NCI-H1105 (cell line): ENCODE results near the gene FANCE.
A peak's percentile ranks its signal among the peaks of the same experiment; 100 is the strongest.

ENCODE experiments used
- DNase-seq: peaks from one replicate; lab custom pipeline; 2025; lab: John Stamatoyannopoulos, UW

FANCE gene

DNA sequence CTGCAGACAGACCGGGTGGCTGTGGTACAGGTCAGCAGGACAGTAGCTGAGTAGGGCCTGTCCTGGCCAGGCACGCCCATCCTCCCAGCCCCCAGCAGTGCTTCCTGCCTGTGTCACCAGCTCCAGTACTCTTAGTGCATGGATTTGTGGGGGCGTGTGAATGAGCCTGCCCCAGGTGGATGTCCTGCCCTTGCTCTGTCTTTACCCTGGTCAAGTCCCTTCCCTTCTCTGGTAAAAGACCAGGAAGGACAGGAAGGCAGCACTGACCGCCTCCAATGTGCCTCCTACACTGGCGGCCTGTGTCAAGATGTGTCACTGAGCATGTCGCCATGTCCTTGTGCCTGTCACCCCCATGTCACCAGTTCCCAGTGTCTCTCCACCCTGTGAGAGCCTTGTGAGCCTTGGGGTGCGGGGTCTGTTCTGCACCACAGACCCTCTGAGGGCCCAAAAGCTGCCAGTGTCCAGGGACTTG is 32.8 kb downstream of the FANCE start:
- DNase-seq, result no peak

DNA sequence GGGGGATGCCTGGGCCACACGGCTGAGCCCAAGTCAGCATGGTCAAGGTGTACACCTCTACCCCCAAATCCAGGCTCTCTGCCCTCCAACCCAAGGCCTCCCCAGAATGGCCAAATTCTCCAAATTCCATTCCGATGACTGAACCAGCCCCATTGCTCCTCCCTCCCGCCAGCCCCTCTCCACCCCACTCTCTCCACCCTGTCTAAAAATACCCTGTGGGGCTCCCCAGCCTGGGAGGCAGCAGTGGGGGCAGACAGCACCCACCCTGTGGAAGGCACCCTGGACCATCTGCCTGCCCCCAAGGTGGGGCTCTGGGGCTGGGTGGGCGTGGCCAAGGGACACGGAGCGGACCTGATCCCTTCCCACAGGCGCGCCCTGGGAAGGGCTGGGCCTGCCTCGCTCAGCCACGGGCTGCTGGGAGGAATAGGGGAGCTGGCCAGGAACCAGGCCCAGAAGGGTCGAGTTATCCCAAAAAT is 33.3 kb downstream of the FANCE start:
- no peak for DNase-seq

DNA sequence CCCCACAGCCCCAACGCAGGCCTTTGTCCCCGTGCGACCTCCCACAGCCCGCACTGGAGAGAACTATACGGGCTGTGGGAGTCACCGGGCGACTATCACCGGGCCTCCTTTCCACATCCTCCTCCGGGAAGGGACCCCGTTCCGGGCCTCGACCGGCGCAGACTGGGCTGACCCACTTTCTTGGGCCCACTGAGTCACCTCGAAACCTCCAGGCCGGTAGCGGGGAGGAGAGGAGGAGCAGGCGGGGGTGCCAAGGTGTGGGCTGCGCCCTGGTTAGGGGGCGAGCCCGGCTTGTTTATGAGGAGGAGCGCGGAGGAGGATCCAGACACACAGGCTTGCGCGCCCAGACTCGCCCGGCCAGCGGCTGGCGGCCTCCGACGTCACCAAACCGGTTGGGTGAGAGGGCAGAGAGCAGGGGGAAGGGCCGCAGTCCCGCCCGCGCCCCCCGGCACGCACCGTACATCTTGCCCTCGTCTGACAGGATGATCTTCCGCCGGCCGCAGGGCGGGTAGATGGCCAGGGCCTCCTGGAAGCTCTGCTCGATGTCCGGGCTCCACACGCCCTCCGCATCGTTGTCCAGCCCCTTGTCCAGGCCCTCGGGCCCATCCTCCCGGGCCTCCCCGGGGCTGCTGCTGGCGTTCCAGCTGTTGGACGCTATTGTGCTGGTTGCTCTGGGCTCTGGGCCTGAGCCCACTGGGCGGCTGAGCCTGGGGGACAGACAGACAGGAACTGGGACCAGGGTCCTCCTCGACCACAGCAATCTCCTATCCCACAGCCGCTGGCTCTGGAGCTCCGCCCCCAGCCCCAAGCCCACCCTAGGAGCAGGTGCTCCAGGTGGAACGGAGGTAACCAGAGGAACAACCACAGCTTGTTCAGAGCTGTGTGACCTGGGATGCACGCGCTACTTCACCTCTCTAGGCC is 34.1 kb downstream of the FANCE start:
- peak; percentile 46 for DNase-seq

DNA sequence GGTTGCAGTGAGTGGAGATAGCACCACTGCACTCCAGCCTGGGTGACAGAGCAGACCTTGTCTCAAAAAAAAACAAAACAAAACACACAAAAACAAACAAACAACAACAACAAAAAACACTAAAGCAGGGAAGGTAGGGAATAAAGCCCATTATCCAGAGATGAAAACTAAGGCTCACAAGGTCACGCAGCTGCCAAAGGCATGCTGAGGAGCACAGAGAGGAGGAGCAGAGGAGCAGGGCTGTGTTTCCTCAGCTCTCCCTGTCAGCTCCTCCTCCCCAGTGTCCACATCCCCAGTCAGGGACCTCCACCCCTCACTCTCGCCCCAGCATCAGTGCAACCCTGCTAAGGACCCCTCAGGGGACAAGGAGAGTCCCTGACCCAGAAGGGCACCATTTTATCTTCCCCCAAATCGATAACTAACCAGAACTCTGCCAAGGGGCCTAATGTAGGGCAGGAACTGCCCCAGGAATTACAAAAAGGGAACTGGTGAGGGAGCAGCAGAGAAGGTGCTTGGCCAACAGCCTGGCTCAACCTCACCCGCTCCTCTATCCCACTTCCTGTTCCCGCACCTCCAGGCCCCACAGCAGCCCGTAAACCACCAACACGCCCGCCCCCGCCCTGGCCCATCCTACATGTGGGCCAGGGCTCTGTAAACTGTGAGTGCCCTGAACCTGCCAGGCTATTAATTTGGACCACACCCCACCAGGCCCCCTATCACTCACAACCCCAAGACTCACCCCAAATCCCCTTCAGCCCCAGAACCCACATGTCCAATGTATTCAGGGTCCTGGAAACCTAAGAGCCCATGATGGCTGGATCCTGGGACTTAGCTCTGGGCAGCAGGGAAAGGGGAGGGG is 35.7 kb downstream of the FANCE start:
- DNase-seq, result no peak

DNA sequence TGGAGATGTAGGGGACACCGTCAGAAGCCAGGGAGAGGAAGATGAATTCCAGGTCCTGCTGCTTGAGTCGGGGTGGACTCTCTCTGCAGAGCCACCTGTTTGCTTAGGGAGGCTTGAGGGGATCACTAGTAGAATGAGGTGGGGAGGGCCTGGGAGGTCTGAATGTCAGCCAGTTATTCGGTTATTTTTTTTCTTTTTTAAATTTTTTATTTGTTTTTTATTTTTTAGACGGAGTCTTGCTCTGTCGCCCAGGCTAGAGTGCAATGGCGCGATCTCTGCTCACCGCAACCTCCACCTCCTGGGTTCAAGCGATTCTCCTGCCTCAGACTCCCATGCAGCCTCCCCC is 36.4 kb downstream of the FANCE start:
- no peak for DNase-seq

DNA sequence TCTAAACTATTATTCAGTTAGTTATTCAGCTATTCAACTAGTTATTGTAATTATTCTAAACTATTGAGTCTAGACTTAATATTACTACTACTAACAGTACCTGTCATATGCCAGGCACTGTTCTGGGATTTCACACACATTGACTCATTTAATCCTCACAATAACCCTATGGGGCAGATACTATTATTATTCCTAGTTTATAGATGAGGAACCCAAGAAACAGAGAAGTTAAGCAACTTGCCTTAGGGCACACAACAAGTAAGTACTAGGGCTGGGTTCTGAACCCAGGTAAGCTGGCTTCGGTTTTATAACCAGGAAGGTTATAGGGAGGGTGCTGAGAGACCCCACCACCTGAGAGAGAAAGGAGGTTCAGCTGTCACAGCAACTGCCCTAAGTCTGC is 36.9 kb downstream of the FANCE start:
- DNase-seq, result no peak

DNA sequence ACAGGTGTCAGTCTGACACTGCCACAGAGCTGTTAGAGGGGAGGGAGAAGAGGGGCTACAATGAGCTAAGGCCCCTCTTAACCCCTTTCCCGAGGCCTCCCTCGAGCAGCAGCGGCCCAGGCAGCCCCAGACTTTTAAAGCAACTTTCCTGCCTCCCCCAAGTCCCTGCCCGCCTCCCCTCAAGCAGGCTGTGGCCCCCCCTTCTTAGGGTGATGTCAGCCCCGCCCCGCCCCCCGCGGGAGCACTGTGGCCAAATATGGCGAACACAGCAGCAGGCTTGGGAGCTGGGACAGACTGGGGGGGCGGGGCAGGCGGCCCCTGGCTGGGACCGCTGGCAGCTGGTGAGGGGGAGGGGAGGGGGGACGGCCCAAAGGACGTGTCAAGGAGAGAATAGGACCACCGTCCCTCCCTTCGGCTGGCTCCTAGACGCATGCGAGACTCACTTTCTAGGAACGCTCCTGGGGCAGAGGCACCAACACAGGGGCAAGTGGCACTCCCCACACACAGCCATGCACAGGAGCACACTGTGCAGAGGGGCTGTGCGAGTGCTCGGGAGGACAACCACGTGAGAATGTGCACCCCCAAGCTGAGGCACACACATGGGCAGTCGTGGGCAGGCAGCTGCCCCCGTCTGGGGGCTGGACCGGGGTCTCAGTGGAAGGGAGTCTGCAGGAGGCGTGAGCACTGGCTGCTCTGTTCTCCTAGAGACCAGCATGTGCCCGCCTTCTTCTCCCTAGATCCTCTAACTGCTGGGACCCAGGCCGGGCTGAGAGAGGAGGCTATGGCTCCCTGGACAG is 38.1 kb downstream of the FANCE start:
- no peak for DNase-seq

DNA sequence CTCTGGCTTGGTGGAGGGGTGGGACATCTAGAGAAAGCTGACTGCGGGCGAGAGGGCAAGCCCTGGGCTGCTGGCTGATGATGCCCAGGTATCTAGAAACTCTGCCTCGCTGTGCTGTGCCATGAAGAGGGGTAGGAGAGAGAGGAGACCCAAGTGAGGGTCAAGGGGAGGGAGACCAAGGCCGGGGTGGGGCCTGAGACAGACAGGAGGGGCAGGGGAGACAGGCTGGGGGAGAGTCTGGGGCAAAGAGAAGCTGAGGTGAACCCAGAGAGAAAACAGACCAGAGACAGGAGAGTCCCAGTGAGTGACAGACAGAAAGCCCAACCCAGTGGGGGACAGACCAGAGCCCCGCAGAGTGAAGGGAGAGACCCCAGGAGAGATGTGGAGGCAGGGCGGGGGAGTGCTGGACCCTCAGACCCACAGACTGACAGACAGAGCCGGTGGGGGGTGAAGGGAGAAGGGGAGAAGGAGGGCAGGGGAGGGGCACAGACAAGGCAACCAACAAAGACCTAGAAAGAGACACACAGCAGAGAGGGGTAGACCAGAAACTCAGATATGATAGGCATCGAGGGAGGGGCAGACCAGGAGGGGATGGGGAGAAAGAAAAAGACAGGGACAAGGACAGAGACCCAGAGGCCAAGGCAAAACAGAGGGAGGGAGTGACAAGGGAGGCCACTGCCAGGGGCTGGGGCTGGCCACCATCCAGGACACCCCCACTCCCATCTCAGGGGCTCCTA is 38.9 kb downstream of the FANCE start:
- no peak for DNase-seq

DNA sequence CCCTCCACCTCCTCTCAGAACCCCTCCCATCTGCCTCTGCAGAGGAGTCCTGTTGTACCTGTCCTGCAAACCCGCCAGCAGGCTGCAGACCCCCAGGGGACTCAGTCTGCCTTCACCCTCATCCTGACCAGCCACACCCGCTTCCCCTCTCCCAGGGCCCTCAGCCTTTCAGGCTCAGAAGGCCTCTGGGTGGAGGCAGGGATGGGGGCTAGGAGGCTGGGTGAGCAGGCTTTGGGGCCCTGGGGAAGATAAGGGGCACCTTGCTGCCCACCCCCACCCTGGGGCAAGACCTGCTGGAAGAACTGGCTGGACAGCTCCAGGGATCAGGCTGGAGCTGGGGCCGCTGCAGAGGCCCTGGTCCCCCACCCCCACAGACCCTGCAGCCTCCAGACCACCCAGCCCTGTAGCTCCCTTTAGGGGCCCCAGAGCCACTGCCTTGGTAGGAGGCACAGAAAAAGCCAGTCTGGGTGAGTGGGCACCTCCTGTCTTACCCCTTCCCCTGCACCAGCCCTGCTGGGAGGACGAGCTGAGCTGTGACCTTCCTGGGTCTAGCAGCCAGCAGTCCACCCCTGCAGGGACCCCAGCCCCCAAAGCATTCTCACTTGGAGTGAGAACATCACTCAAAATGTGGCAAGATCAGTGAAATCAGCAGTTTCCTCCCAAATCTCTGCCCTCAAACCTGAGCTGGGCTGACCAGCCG is 39.6 kb downstream of the FANCE start:
- no peak for DNase-seq

DNA sequence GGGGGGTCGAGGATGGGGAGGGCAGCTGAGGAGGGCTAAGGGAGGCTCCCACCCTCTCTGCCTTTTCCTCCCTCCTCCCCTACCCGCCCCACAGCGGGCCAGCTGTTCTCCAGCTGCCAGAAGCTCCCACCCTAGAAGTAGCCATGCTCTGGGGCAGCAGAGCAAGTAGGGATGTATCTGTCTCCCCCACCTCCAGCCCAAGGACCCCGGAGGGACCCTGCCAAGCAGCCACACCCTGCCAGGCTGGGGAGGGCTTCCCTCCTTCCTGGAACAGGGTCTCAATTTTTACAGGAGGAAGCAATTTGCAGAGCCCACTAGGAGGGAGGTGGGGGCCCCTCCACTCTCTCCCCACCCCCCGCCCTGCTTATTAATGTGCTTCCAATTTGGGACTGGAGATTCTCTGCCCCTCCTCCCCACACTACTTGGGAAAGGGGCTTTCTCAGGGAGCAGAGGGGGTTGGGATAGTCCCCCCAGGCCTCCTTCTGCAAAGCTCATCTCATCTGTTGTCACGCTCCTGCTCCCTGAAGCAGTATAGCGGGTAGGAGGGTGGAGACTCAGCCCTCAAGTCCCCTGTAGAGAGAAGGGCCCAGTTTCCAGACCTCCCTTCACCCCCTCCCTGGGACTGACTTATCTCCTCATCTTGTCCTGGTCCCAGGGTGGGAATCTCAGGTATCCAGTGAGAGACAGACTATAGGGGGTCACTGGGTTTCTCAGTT is 40.3 kb downstream of the FANCE start:
- no peak for DNase-seq

DNA sequence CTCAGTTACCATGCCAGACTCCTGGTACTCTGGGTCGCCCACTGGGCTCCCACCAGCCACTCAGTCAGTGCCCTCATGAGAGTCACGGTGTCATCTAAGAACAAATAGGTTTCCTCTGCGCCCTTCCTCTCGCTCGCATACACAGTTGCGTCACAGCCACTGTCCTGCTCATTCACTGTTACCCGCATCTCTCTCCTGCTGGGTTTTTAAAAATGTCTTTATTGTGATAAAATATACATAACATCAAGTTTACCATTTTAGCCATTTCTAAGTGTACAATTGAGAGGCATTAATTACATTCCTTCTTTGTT is 40.8 kb downstream of the FANCE start:
- DNase-seq, result no peak

DNA sequence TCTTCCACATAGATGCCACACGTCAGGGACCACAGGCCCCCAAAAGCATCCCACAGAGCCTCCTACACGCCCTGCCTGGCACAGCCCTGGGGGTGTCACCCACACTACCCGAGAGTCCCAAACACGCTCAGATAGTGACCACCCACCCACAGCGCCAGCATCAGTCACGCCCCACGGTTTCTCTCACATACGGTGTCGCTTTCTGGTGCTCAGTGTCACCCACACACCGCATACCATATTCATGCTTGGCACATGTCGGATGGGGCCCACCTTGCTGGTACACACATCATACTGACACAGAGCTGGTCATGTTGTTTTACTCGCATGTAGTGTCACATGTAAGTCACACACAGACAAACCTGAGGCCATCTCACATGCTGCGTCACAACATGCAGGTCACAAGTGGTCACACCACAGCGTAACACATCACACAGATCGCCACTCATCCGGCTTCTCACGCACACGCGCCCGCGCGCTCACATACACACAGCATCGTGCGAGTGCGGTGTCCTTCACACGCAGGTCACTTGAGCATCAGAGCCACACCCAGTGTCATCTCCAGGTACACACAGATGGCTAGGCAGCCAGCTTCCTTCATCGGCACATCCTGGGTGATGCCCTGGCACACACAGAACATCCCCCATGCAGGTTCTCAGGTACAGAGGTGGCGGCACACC is 41.3 kb downstream of the FANCE start:
- DNase-seq, result no peak

DNA sequence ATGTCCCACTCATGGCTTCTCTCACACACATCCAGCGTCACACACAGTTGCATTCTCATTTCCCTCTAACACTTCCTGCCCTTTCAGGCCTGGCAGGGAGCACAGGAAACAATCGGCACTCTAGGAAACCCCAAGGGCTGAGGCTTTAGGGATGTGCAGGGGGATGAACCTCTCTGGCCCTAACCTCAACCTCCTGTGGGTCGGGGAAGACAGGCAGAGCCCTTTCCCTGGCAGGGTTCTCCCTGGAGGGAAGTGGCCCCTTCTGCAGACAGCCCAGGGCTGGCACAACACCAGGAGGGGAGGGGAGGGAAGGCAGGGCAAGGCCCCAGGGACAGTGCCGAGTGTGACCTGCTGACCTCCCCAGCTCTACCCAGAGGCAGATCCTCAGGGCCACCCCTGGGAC is 42.0 kb downstream of the FANCE start:
- DNase-seq, result no peak

DNA sequence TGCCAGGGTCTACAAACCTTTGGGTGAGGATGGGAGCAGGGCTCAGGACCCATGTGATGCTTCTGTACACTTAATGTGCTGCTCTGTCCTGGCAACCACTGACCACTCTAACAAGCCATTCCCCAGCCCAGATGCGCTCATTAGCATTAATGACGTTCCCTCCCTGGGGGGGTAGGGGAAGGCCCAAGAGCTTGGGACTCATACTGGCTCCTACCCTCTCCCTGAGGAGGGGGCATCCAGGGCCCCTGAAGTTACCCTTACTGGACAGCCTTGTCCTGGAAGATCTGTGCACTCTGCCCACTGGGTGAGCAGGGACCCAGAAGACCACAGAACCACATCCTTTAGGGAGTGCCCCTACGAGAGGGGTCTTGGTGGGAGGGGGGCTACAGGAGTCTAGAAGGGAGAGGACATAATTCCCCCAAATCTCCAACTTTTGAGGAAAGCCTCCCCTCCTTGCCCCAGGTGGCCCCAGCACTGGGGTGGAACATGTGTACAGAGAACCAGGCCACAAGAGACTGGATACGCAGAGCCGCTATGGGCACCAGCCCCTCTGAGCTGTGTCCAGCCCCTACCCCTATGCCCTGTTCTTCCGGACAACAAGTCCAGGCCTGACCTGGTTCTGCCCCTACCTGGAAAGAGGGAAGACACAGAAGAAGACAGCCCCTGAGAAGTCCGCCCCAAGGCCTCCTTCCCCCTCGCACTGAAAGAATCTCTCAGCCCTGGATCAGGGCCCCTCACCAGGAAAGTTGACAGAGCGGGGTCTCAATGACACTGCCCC is 43.3 kb downstream of the FANCE start:
- no peak for DNase-seq

DNA sequence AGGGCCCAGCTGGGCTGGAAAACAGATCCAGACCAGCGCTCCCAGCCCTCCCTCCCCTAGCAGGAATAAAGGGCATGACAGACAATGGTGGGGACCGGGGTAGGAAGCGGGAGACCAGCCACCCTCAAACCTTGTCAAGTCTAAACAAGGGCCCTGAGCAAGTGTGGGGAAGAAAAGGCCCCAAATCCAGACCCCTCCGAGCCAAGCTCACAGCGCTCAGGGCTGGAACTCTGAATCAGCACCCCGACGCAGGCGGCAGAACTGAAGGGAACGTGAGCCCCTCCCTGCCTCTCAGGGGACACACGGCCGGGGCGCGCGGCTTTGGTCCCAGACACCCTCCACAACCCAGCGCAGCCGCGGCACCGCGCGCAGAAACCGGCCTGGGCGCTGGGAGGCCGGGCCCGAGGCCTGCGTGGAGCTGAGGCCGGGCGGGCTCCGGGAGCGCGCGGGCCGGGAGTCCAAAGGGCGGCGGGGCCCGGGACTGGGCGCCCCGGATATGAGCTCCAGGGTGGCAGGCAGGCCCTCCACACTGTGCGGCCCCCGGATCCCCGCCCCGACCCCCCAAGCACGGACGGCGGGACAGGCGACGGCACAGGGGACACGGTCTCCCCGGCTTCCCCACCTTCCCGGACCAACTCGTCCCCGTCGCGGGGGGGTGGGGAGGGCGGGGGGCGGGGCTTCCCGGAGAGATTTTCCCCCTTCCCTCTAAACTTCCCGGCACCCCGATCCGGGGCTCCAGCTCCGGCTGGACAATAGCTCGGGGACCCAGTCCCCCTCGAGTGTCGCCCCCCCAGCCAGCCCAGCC is 44.1 kb downstream of the FANCE start:
- no peak for DNase-seq

DNA sequence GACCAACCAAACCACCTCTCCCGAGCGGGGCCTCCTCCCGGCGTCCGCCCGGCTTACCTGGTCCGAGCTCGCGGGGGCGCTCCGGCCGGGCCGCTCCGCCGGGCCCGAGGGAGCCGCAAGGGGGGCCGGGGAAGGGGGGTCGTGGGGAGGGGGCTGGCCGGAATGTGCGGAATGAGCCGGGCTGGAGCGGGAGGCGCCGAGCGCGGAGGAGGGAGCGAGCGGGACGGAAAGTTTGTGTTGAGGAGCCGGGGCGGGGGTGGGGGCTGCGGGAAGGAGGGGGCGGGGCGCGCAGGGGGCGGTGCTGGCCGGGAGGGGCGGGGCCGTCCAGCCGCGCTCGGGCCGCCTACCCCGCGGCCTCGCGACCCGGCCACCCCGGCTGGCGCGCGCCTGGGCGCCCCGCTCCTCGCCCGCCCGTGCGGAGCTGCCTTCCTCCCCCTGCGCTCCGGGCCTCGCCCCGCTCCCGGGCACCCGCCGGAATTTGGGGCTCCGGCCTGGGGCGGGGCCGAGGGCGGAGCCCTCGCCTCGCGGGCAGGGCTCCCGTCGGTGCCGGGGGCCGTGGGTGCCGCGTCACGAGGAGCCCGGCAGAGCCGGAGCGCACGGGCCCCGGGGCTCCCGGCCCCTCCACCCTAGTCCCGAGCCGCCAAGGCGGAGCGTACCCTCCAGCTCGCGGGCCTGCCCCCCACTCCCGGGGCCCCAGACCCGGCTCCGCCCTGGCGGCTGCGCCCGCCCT is 44.9 kb downstream of the FANCE start, which contains the start of gene TEAD3:
TSS of gene TEAD3 (minus strand) at position 239 of the 730 bp plus-strand sequence.
- peak; percentile 26 for DNase-seq
